C4-2B (cell line): Measurements from ENCODE around the gene ZNF202.

Experiments
- CTCF ChIP-seq: fragments of 450-650 bp; conservative IDR thresholded peaks from 2 replicates; pipeline ENCODE4 v1.5.1; 2017; ENCODE audit warnings: mild to moderate bottlenecking
- ZFX ChIP-seq: fragments of 450-650 bp; IDR thresholded peaks from 2 replicates; pipeline ENCODE4 v1.6.1; 2017

GRCh38 chr11:123682696-123683410, 58.6 kb downstream of the ZNF202 start:
- TF ChIP-seq CTCF (no peak), ZFX (no peak)
